Activated CD4-positive, alpha-beta T cell treated with anti-CD3 and anti-CD28 coated beads for 24 hours (primary cell): ENCODE measurements around the gene CCDC78.

Source experiments
- DNase-seq, 2 donors: peaks; one replicate each; pipeline ENCODE4 v3.0.0-alpha.2; 2020; ENCODE audit warnings: low read depth in 2 of 2

The CCDC78 gene

GRCh38 chr16:726438-727290, at the start of gene CCDC78, which contains the start of gene HAGHL:
Gene CCDC78 (minus strand): TSS chr16:726443. CDS start chr16:726367, 76 bp downstream.
Gene HAGHL (plus strand): TSS chr16:727106. CDS start chr16:727510, 404 bp downstream.
- DNase-seq: peak in 1 of 2 donors; percentile 50

- DNase-seq: no peak
These were observed 49.1 kb upstream of the CCDC78 start for GRCh38 chr16:775236-775796.

- DNase-seq: no peak
These were observed 48.1 kb upstream of the CCDC78 start for GRCh38 chr16:774086-775001.

- no peak for DNase-seq
These were observed 46.7 kb upstream of the CCDC78 start for GRCh38 chr16:772959-773358.

GRCh38 chr16:770411-770810, 44.2 kb upstream of the CCDC78 start:
- DNase-seq: no peak

GRCh38 chr16:769934-770333, 43.7 kb upstream of the CCDC78 start:
- no peak for DNase-seq

- DNase-seq: no peak
These were observed 43.0 kb upstream of the CCDC78 start for GRCh38 chr16:769184-769784.

GRCh38 chr16:768428-768827, 42.2 kb upstream of the CCDC78 start:
- DNase-seq: no peak

- no peak for DNase-seq
These were observed 41.5 kb upstream of the CCDC78 start for GRCh38 chr16:767743-768235.

GRCh38 chr16:766820-767640, 40.8 kb upstream of the CCDC78 start:
- no peak for DNase-seq

GRCh38 chr16:766008-766819, 40.0 kb upstream of the CCDC78 start:
- no peak for DNase-seq

- DNase-seq: no peak
These were observed 39.2 kb upstream of the CCDC78 start for GRCh38 chr16:765488-765865.

GRCh38 chr16:764848-765487, 38.7 kb upstream of the CCDC78 start:
- no peak for DNase-seq

GRCh38 chr16:764184-764750, 38.0 kb upstream of the CCDC78 start:
- no peak for DNase-seq

GRCh38 chr16:763369-764183, 37.3 kb upstream of the CCDC78 start:
- no peak for DNase-seq

- no peak for DNase-seq
These were observed 36.5 kb upstream of the CCDC78 start for GRCh38 chr16:762595-763268.
